H9 (cell line): ENCODE results near the gene TRIM27. TPM values are rescaled to one million over a fixed set of nuclear protein-coding genes. Genes with fewer than 3 reads are reported as not detected.

Experiments
- DNase-seq: peaks from one replicate; pipeline ENCODE4 v3.0.0-alpha.2; 2017
- H2AFZ ChIP-seq: one replicate; pipeline ENCODE4 v1.6.1; 2013; ENCODE audit warnings: mild to moderate bottlenecking, low read length, control low read depth, moderate library complexity
- H2AK5ac ChIP-seq: 2 replicates; pipeline ENCODE4 v1.6.1; 2013; ENCODE audit warnings: low read length, control low read depth, mixed read lengths; ENCODE audit not compliant: insufficient read length
- H2BK120ac ChIP-seq: one replicate; pipeline ENCODE4 v1.6.1; 2013; ENCODE audit warnings: low read depth, mild to moderate bottlenecking, low read length, control low read depth, inconsistent platforms; ENCODE audit not compliant: poor library complexity, severe bottlenecking
- H2BK12ac ChIP-seq: 2 replicates; pipeline ENCODE4 v1.6.1; 2013; ENCODE audit warnings: low read length, control low read depth, mixed read lengths, low read depth; ENCODE audit not compliant: insufficient read length
- H2BK15ac ChIP-seq: 2 replicates; pipeline ENCODE4 v1.6.1; 2013; ENCODE audit warnings: low read depth, low read length, control low read depth
- H2BK20ac ChIP-seq: one replicate; pipeline ENCODE4 v1.6.1; 2013; ENCODE audit warnings: low read depth, mild to moderate bottlenecking, low read length, control low read depth, inconsistent platforms; ENCODE audit not compliant: poor library complexity, severe bottlenecking
- H2BK5ac ChIP-seq: 2 replicates; pipeline ENCODE4 v1.6.1; 2013; ENCODE audit warnings: low read length, control low read depth, mixed read lengths; ENCODE audit not compliant: insufficient read length
- H3K14ac ChIP-seq: 2 replicates; pipeline ENCODE4 v1.6.1; 2013; ENCODE audit warnings: low read length, control low read depth; ENCODE audit not compliant: insufficient read depth
- H3K18ac ChIP-seq: 2 replicates; pipeline ENCODE4 v1.6.1; 2013; ENCODE audit warnings: low read depth, mild to moderate bottlenecking, mixed read lengths, low read length, control low read depth; ENCODE audit not compliant: insufficient read length
- H3K23ac ChIP-seq: 2 replicates; pipeline ENCODE4 v1.6.1; 2013; ENCODE audit warnings: low read length, control low read depth, mixed read lengths, low read depth; ENCODE audit not compliant: insufficient read length
- H3K23me2 ChIP-seq: 2 replicates; pipeline ENCODE4 v1.6.1; 2013; ENCODE audit warnings: low read depth, mild to moderate bottlenecking, mixed read lengths, low read length, control low read depth; ENCODE audit not compliant: insufficient read length, poor library complexity, severe bottlenecking
- H3K27ac ChIP-seq: 2 replicates; pipeline ENCODE4 v1.5.1; 2013; ENCODE audit warnings: low read length, control low read depth, mixed read lengths, low read depth; ENCODE audit not compliant: insufficient read length
- H3K27me3 ChIP-seq: 2 replicates; pipeline ENCODE4 v1.6.1; 2013; ENCODE audit warnings: low read length, control low read depth, inconsistent platforms; ENCODE audit not compliant: insufficient read depth
- H3K4ac ChIP-seq: 2 replicates; pipeline ENCODE4 v1.6.1; 2013; ENCODE audit warnings: low read depth, mild to moderate bottlenecking, control low read depth, inconsistent platforms, low read length, moderate library complexity
- H3K4me1 ChIP-seq: 2 replicates; pipeline ENCODE4 v1.6.1; 2013; ENCODE audit warnings: low read length, control low read depth, inconsistent platforms; ENCODE audit not compliant: insufficient read depth
- H3K4me2 ChIP-seq: 2 replicates; pipeline ENCODE4 v1.6.1; 2013; ENCODE audit warnings: low read length, control low read depth, mixed read lengths; ENCODE audit not compliant: insufficient read length, insufficient read depth
- H3K56ac ChIP-seq: 2 replicates; pipeline ENCODE4 v1.6.1; 2013; ENCODE audit warnings: low read depth, mild to moderate bottlenecking, mixed read lengths, low read length, control low read depth; ENCODE audit not compliant: insufficient read length
- H3K79me1 ChIP-seq: 2 replicates; pipeline ENCODE4 v1.6.1; 2013; ENCODE audit warnings: low read depth, mild to moderate bottlenecking, moderate library complexity, low read length, control low read depth, inconsistent platforms; ENCODE audit not compliant: insufficient read depth, poor library complexity, severe bottlenecking
- H3K79me2 ChIP-seq: 2 replicates; pipeline ENCODE4 v1.6.1; 2013; ENCODE audit warnings: low read length, control low read depth, inconsistent platforms; ENCODE audit not compliant: insufficient read depth
- H3K9ac ChIP-seq: 2 replicates; pipeline ENCODE4 v1.6.1; 2013; ENCODE audit warnings: low read length, control low read depth, mixed read lengths; ENCODE audit not compliant: insufficient read length; ENCODE audit errors: extremely low read depth
- H3K9me3 ChIP-seq: one replicate; pipeline ENCODE4 v1.6.1; 2013; ENCODE audit warnings: low read depth, low read length, inconsistent platforms; ENCODE audit not compliant: control insufficient read depth
- H3T11ph ChIP-seq: one replicate; pipeline ENCODE4 v1.6.1; 2013; ENCODE audit warnings: mild to moderate bottlenecking, low read length, control low read depth, inconsistent platforms
- H4K20me1 ChIP-seq: one replicate; pipeline ENCODE4 v1.6.1; 2013; ENCODE audit not compliant: control insufficient read depth, insufficient read length, insufficient read depth
- H4K5ac ChIP-seq: 2 replicates; pipeline ENCODE4 v1.6.1; 2013; ENCODE audit warnings: low read depth, mild to moderate bottlenecking, mixed read lengths, low read length, control low read depth; ENCODE audit not compliant: insufficient read length
- H4K8ac ChIP-seq: replicated peaks from 2 replicates; pipeline ENCODE4 v1.6.1; 2013; ENCODE audit warnings: low read length, control low read depth, mixed read lengths, low read depth; ENCODE audit not compliant: insufficient read length
- H4K91ac ChIP-seq: 2 replicates; pipeline ENCODE4 v1.6.1; 2013; ENCODE audit warnings: low read depth, mild to moderate bottlenecking, moderate library complexity, mixed read lengths, low read length, control low read depth; ENCODE audit not compliant: insufficient read length
- H3K27ac Mint-ChIP-seq, 3 experiments: 2 replicates in 2 of 3; 3 replicates in 1 of 3; pipeline ENCODE4 v1.8.0; 2020 to 2021; ENCODE audit warnings: mixed read lengths in 3 of 3, mild to moderate bottlenecking in 1 of 3, moderate library complexity in 1 of 3
- H3K27me3 Mint-ChIP-seq: 2 replicates; pipeline ENCODE4 v1.8.0; 2021; ENCODE audit warnings: low read depth, mild to moderate bottlenecking, moderate library complexity, mixed read lengths
- H3K36me3 Mint-ChIP-seq, 3 experiments: 2 replicates in 2 of 3; 3 replicates in 1 of 3; pipeline ENCODE4 v1.8.0; 2020 to 2021; ENCODE audit warnings: low read depth in 3 of 3, mixed read lengths in 3 of 3; ENCODE audit not compliant: insufficient read depth in 1 of 3
- H3K4me1 Mint-ChIP-seq, 2 experiments: 2 replicates each; pipeline ENCODE4 v1.8.0; 2020; ENCODE audit warnings: mixed read lengths in 2 of 2
- H3K4me3 Mint-ChIP-seq, 2 experiments: 2 replicates in 1 of 2; 3 replicates in 1 of 2; pipeline ENCODE4 v1.8.0; 2020 to 2021; ENCODE audit warnings: mild to moderate bottlenecking in 2 of 2, mixed read lengths in 2 of 2, moderate library complexity in 1 of 2
- H3K9me3 Mint-ChIP-seq, 2 experiments: 2 replicates in 1 of 2; 3 replicates in 1 of 2; pipeline ENCODE4 v1.8.0; 2020; ENCODE audit warnings: mild to moderate bottlenecking in 2 of 2, mixed read lengths in 2 of 2, moderate library complexity in 1 of 2
- total RNA-seq: library from RNA; stranded (reverse); gene quantifications from 2 replicates; pipeline ENCODE4 v1.2.1, GENCODE V29; 2021
- TF ChIP-seq, protein P1 (sequence below): fragments of 200-600 bp; sonication (generic); conservative IDR thresholded peaks from 3 replicates; pipeline ENCODE4 v1.8.0; 2021; ENCODE audit warnings: antibody characterized with exemption, mild to moderate bottlenecking

Gene TRIM27
- total RNA-seq, 1 experiment from 2014 or later = 98.2 TPM

DNA sequence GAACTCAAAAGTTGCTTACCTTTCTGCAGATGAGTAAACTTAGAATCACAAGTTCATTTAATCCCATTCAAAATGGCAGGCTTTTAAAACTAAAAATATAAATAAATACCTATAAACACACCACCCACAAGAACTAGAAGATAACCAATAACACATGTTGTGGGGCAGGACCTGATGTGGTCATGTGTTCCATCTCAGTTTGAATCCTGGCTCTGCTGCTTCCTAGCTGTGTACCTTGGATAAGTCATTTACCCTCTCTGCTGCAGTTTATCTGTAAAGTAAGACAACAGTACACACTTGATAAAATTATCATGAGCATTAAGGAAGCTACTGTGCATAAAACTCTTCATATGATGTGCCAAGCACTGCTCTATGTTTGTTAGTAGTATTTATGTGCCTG is 22.0 kb downstream of the TRIM27 start:
- H4K91ac ChIP-seq = no peak overlapping the region
- H3K4me2 ChIP-seq = no peak overlapping the region
- H3K27me3 Mint-ChIP-seq = no peaks in the 10 kb centered on the region
- no peak overlapping the region for H3K14ac ChIP-seq
- H3K27ac Mint-ChIP-seq = no peak overlapping the region
- no peak overlapping the region for H2BK15ac ChIP-seq
- no peak overlapping the region for H3K4ac ChIP-seq
- H3K23me2 ChIP-seq = peaks cover 2% of the 10 kb centered on the region
- H3K9ac ChIP-seq = no peak overlapping the region
- no peak overlapping the region for H3K23ac ChIP-seq
- no peaks in the 10 kb centered on the region for H3K4me1 ChIP-seq
- H3K18ac ChIP-seq = no peak overlapping the region
- H3K4me3 Mint-ChIP-seq = no peak overlapping the region
- no peak overlapping the region for H3T11ph ChIP-seq
- H3K56ac ChIP-seq = no peak overlapping the region
- H3K79me1 ChIP-seq = no peaks in the 10 kb centered on the region
- no peak overlapping the region for H3K27ac ChIP-seq
- no peak overlapping the region for H2BK12ac ChIP-seq
- peaks cover 37 to 65% (median 51%) of the 10 kb centered on the region in 3 experiments for H3K36me3 Mint-ChIP-seq
- H2BK20ac ChIP-seq = no peak overlapping the region
- H3K9me3 Mint-ChIP-seq = no peaks in the 10 kb centered on the region
- no peak overlapping the region for H4K8ac ChIP-seq
- H4K5ac ChIP-seq = no peak overlapping the region
- TF ChIP-seq, protein P1, sequence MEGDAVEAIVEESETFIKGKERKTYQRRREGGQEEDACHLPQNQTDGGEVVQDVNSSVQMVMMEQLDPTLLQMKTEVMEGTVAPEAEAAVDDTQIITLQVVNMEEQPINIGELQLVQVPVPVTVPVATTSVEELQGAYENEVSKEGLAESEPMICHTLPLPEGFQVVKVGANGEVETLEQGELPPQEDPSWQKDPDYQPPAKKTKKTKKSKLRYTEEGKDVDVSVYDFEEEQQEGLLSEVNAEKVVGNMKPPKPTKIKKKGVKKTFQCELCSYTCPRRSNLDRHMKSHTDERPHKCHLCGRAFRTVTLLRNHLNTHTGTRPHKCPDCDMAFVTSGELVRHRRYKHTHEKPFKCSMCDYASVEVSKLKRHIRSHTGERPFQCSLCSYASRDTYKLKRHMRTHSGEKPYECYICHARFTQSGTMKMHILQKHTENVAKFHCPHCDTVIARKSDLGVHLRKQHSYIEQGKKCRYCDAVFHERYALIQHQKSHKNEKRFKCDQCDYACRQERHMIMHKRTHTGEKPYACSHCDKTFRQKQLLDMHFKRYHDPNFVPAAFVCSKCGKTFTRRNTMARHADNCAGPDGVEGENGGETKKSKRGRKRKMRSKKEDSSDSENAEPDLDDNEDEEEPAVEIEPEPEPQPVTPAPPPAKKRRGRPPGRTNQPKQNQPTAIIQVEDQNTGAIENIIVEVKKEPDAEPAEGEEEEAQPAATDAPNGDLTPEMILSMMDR = no peak
- no peak overlapping the region for H2BK5ac ChIP-seq
- no peak for DNase-seq
- H3K9me3 ChIP-seq = no peaks in the 10 kb centered on the region
- H3K27me3 ChIP-seq = no peaks in the 10 kb centered on the region
- no peak overlapping the region for H2AK5ac ChIP-seq
- H2AFZ ChIP-seq = no peak overlapping the region
- no peaks in the 10 kb centered on the region for H4K20me1 ChIP-seq
- peaks cover 3 to 4% of the 10 kb centered on the region in 2 experiments; a peak in 3 of 4 replicates for H3K4me1 Mint-ChIP-seq
- H3K79me2 ChIP-seq = no peaks in the 10 kb centered on the region
- no peak overlapping the region for H2BK120ac ChIP-seq
